Iris pigment epithelial cell (primary cell): Measurements from ENCODE around the gene UCK1.
A peak's percentile ranks its signal among the peaks of the same experiment; 100 is the strongest.

Experiments
- DNase-seq: peaks from one replicate; pipeline ENCODE4 v3.0.0-alpha.2; 2011; ENCODE audit warnings: low read depth

UCK1 gene

DNA sequence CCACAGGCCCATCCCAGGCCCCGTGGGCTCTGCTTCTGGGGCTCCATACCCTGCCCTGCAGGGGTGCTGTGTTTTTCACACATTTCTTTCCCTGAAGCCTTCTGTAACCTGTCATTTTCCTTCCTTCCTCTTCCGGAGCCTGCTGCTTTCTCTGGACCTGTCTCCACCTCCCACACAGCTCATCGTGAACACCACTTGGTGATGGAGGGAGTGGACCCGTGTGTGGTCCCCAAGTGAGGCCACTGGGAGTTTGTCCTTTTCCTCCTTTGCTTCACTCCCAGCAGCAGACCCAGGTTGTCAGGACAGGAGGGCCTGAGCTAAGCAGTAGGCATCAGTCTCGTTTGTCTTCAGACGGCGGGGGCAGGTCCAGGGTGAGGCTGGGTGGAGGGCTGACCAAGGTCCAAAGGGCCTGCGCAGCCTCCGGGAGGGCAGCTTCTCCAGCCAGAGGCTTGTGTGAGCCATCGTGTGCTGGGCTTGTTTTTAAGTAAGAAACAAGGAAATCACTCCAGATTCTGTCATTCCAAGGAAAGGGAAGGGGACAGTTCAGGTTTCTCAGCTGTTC is 34.1 kb downstream of the UCK1 start:
- no peak for DNase-seq

GRCh38 chr9:131495785-131496184 is 35.3 kb downstream of the UCK1 start:
- DNase-seq = no peak

- DNase-seq = no peak
These were observed 36.7 kb downstream of the UCK1 start for GRCh38 chr9:131494296-131494870.

GRCh38 chr9:131492070-131492469 is 39.0 kb downstream of the UCK1 start:
- DNase-seq = no peak

DNA sequence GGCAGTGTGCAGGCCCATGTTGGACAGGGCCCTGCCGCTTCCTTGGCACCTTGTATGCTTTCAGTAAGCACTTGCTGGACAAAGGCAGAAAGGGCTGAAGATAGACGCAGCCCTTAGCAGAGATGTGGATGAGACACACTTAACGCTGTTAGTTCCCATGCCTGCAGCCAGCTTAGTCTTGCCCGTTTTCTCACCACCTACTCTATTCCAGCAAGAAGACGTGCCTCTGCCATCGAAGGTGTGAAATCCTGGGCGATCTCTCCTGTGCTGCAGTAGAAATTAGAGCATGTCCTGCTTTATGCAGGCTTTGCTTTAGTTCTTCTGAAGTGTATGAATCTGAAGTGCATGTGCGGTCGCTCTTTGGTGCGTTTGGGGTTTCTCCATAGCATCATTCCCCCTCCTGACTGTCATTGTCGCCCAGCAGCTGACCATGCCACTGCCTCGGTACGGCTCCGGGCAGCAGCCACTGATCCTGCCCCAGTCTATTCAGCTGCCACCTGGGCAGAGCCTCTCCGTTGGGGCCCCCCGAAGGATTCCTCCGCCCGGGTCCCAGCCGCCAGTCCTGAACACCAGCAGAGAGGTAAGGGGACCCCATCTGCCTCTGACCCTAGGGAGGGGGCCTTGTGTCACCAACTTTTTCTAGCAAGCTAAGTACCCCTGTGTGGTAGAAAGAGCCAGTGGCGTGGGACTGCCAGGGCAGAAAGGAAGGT is 39.9 kb downstream of the UCK1 start:
- no peak for DNase-seq

GRCh38 chr9:131490514-131490913 is 40.5 kb downstream of the UCK1 start:
- no peak for DNase-seq

DNA sequence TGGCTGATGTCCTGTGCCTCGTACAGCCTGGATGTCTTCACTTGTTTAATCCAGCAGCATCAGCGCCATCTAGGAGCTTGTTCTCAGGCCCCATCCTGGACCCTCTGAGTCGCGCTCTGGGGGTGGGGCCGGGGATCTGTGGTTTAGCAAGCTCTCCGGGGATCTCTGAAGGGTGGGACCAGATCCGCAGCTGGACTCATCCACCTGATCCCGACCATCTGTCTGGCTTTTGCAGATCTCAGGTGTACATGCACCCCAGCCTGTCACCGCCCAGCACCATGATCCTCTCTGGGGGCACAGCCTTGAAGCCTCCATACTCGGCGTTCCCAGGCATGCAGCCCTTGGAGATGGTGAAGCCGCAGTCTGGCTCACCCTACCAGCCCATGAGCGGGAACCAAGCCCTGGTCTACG is 43.4 kb downstream of the UCK1 start:
- DNase-seq = no peak

GRCh38 chr9:131487001-131487400 is 44.1 kb downstream of the UCK1 start:
- DNase-seq = no peak

DNA sequence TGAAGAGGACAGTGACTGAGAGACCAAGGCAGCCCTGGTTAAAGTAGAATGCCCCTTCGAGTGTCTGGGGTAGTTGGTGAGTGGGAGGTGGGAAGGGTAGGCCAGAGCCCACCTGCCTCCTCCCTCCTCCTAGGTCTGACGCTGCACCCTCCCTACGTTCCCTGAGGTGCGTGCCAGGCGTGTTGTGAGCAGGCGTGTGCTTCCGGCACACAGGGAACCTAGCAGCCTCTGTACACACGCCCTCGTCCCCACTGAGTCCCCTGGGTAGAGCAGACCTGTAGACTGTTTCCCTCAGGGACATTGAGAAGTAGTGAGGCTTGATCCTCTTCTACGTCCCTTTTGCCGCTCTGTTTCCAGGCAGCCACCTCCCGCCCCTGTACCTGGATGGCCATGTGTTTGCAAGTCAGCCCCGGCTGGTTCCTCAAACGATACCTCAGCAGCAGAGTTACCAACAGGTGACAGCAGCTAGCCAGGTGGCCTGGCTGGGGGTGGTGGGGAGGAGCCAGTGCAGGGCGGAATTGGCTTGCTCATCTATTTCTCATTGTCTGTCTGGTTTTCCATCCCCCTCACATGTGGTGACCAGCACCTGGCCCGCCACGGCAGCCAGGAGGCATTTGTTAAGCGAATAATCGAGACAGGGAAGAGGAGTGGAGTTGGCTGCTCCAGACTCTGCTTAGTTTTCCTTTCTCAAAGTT is 45.2 kb downstream of the UCK1 start:
- no peak for DNase-seq

DNA sequence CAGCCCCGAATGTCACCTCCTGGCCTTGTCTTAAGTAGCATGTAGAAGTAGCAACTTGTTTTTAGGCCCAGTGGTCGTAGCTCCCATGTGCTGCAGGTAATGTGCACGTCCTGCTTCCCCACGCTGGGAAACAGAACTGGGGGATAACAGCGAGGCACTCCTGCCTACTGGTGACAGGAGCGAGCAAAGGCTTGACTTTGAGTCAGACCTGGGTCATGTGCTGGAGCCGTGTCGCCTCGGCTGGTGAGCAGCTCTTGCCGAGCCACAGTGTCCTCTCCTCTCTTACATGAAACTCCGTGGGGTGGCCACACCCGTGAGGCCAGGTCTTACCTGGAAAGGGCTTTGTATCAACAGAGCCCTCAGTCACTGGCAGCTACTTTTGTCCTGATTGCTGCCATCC is 45.9 kb downstream of the UCK1 start:
- no peak for DNase-seq

GRCh38 chr9:131484560-131485185 is 46.4 kb downstream of the UCK1 start:
- DNase-seq = no peak

DNA sequence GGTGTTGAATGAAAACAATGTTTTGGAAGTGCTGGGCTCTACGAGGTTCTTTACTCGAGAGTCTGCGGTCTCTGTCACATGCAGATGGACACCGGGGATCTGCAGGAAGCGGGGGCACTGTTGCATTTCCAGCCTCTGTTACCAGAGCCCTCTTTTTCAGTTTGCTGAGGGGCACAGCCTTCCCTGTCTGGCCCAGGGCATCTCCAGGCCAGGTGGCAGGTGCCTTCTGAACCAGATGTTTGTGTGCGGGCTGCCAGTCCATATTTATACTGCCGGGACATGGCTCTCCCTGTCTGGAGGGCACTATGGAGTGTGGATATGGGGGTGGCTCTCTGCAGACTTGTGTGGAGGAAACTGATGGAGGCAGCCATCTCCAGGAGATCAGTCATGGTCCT is 47.0 kb downstream of the UCK1 start:
- DNase-seq = no peak

GRCh38 chr9:131483319-131484050 is 47.6 kb downstream of the UCK1 start:
- DNase-seq = no peak

- DNase-seq = no peak
These were observed 48.6 kb downstream of the UCK1 start for GRCh38 chr9:131482343-131483006.

GRCh38 chr9:131481441-131482342 is 49.4 kb downstream of the UCK1 start:
- no peak for DNase-seq

- DNase-seq = no peak
These were observed 50.8 kb downstream of the UCK1 start for GRCh38 chr9:131480258-131480657.

DNA sequence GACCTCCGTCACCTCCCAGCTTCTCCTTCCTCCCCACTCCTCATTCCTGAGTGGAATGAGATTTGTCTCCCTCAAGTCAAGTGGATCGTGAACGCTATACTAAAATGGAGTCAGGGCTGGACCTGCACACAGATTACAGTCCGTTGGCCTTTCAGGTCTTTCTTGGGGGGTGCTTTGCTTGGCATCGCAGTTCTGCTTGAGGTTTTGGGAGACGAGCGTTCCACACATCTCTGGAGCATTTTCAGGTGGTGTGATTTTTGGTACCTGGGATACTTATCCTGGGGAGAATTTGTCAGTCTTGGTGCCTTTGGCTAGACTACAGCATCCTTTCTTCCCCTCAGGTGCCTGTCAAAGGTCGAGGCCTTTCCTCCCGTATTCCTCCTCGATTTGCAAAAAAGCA is 52.2 kb downstream of the UCK1 start:
- no peak for DNase-seq

- DNase-seq = peak; percentile 18
These were observed 52.6 kb downstream of the UCK1 start for GRCh38 chr9:131478421-131478868.

DNA sequence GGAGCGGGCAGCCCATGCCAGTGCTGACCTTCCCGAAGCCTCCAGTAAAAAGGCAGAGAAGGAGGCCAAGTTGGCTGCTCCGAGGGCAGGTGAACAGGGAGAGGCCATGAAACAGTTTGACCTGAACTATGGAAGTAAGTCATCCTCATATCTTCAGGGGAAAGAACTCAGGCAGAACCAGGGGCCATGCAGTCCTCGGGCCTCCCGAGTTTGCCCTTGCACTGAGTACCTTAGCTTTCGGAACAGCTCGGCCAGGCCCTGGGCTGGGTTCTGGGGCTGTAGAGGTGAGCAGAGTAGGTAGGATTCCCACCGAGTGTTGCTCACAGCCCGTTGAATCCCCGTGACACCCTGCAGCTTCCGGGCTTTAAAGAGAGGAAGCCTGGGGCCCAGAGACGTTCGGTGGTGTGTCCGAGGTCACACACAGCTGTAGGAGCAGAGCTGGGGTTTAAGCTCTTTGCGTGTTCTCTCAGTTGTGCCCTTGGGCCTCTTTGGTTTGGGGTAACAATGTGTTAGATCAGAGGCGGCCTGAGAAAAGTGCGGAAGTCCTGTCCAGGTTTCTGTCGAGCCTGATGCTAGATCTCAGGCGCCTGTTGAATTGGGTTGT is 53.1 kb downstream of the UCK1 start:
- no peak for DNase-seq

DNA sequence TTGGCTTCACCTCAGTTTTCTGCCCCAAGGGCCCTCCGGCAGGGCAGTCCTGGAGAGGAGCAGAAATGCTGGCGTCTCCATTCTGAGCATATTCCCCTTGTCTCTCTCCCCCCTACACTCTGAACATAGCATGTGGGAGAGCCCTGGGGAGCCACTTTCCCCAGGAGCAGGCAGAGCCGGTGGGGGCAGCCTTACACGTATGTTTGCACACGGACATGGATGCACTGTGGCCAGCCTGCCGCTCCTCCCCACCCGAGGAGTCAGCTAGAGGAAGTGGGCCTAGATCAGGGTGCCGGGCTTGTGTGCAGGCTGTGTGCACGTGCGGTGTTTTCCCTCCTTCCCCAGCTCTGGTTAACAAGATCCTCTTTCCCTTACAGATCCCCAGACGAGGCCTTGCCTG is 53.7 kb downstream of the UCK1 start:
- no peak for DNase-seq
